Gastrocnemius medialis (tissue), 4 donors: ENCODE data around the gene KRTAP17-1.

Experiments
- CTCF ChIP-seq, 5 experiments: fragments of 450-650 bp in 3 of 5; fragments of 200-600 bp in 2 of 5; sonication (generic) in 2 of 5; IDR thresholded peaks in 4 of 5; conservative IDR thresholded peaks in 1 of 5; 1 replicate in 4 of 5; 2 replicates in 1 of 5; pipeline ENCODE4 v1.5.1; 2016 to 2019; ENCODE audit warnings: antibody characterized with exemption in 5 of 5, mild to moderate bottlenecking in 3 of 5, moderate library complexity in 3 of 5
- POLR2A ChIP-seq, 2 donors: fragments of 450-650 bp; IDR thresholded peaks; one replicate each; pipeline ENCODE4 v1.6.1; 2017; ENCODE audit warnings: antibody characterized with exemption in 2 of 2, mild to moderate bottlenecking in 2 of 2, moderate library complexity in 2 of 2

GRCh38 chr17:41340494-41340893 is 25.0 kb upstream of the KRTAP17-1 start:
- TF ChIP-seq POLR2A (IDR thresholded peaks at IDR 0.05) = no peak
- no peak for TF ChIP-seq CTCF (IDR thresholded peaks at IDR 0.05 in 4 of 5, conservative IDR thresholded peaks at IDR 0.05 in 1 of 5)
